ENCODE data around the gene CREBL2. TPM values are rescaled to one million over a fixed set of nuclear protein-coding genes. Genes with fewer than 3 reads are reported as not detected.
"Not testable (repeated sequence)": the region's sequence is repeated elsewhere in the genome, so short reads cannot be mapped to it uniquely, and the experiment has no call there.

The CREBL2 gene
- total RNA-seq, 8 experiments from 2014 or later = 13.4 to 27.1 (median 16.6) TPM

DNA sequence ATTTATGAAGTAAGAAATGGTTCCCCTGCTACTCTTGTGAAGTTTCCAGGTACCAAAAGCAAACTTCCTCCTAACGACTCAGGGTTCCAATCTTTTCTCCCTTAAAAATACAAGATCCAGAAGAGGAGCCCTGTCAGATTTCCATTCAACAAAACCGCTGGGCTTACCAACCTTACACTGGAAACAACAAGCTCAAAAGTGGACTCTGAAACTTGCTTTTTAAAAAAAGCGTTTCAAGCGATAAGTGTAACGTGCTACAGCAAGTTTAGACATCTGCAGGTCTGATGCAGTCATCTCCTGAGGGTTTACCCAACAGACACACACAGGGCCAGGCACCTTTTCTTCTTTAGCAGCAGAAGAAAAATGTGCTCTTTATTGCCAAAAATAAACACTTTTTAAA lies 6.9 kb upstream of the CREBL2 start:
- ATAC-seq (replicated peaks in 6 of 8) = no peak
- WGBS, 10 experiments = 69 to 100% (median 89%) methylated on average over 2 to 5 of the region's 5 CpGs

DNA sequence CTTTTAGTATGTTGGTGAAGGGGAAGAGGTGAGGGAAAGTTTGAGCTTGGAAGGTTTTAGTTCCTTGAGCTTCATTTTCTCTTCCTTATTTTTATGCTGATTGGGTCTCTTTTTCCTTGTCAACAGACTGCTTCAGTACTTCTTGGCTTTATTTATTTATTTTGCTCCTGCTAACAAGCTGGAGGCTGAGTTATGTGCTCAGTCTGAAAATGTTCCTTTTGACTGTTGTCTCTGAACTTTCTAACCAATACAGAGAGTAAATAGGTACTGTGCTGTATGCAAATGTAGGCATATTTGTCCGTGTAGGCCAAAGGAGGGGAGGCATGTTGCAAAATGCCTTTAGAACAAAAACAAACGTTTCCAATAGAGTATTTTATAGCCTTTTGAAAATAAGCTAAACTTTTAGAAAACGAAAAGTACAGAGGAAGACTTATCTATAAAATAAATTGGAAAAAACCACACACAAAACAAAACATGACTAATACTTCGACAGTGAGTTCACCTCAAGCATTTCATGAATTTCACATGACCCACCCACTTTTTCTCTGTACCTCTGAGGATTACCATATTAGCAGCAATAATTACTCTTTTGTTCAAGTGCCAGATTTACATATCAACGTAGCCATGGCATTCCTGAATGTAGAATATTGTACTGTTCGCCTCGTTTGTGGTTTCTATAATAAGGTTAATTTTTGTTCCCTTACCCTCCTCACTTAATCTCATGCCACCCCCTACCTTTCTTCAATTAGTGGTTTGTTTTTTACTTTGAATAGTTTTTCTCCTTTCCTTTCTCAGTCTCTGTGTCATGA lies 4.7 kb upstream of the CREBL2 start:
- in situ Hi-C loops (cut with MboI; ENCODE audit: low pct_unique_long_range_greater_than_20kb in 2 of 9, low sequenced_read_pairs in 9 of 9, unreplicated experiment in 9 of 9) = no loop called here
- WGBS, 10 experiments = 19 to 86% (median 43%) methylated on average over 3 to 7 of the region's 7 CpGs
- Histone ChIP-seq H3K4me1 (replicated peaks in 1 of 2) (peaks cover 4 to 14% of the 10 kb centered on the region in 2 donors), H3K4me3 (no peak overlapping the region), H3K27ac (no peak overlapping the region)
- ATAC-seq (replicated peaks in 6 of 8) = peak in 2 of 8 experiments; percentile 4 to 16

More for the DNA sequence above, 6.9 kb upstream of the CREBL2 start:
- Histone ChIP-seq H3K27ac (no peak overlapping the region), H3K4me3 (no peak overlapping the region), H3K4me1 (replicated peaks in 1 of 2) (peaks cover 4 to 11% of the 10 kb centered on the region in 2 donors)
- in situ Hi-C loops (cut with MboI; ENCODE audit: low pct_unique_long_range_greater_than_20kb in 2 of 9, low sequenced_read_pairs in 9 of 9, unreplicated experiment in 9 of 9) = no loop called here

DNA sequence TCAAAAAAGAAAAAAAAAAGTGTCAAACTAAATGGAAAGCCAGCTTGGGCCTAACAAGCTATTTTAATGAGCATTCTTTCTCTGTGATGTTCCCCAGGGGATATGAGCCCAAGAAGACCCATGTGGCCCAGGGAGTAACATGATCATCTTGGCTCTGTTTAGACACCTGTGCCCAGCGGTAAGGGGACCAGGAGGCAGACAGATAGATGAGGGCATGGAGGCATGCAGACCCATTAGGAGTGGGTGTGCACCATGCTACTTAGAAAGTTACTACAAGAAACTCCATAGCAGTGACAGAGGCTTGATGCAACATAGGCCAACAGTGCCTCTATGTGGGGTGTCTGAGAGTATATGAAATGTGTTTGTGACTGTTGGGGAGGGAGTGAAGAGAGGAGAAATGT lies 3.1 kb upstream of the CREBL2 start:
- in situ Hi-C loops (cut with MboI; ENCODE audit: low pct_unique_long_range_greater_than_20kb in 2 of 9, low sequenced_read_pairs in 9 of 9, unreplicated experiment in 9 of 9) = no loop called here
- ATAC-seq (replicated peaks in 6 of 8) = peak in 1 of 8 experiments; percentile 5
- WGBS, 10 experiments = 50 to 100% (median 94%) methylated on average over 1 of the region's 1 CpG; no CpG with 5 or more reads in 6 of the 10 experiments
- Histone ChIP-seq H3K27ac (no peak overlapping the region), H3K4me1 (replicated peaks in 1 of 2) (peaks cover 10 to 20% of the 10 kb centered on the region in 2 donors), H3K4me3 (no peak overlapping the region)

DNA sequence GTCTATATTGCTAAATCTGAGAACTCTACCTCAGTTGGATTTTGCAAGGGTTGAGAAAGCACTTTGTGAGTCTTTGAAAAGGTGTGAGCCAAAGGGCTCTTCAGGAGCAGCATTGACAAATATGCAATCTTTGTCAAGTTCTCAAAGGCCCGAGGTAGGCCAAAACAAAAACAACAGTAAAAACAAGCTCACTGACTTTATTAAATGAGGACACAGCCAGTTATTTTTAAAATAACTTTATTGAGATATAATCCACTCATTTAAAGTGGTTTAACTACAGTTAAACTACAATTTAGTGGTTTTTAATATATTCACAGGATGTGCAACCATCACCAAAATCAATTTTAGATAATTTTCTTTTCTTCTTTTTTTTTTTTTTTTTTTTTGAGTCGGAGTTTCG lies 2.0 kb upstream of the CREBL2 start:
- 78 to 100% (median 97%) methylated on average over 1 to 3 of the region's 3 CpGs for WGBS, 10 experiments
- Histone ChIP-seq H3K4me1 (replicated peaks in 1 of 2) (peaks cover 10 to 20% of the 10 kb centered on the region in 2 donors), H3K4me3 (no peak overlapping the region), H3K27ac (no peak overlapping the region)
- in situ Hi-C loops (cut with MboI; ENCODE audit: low pct_unique_long_range_greater_than_20kb in 2 of 9, low sequenced_read_pairs in 9 of 9, unreplicated experiment in 9 of 9) = no loop called here
- ATAC-seq (replicated peaks in 6 of 8) = no peak

DNA sequence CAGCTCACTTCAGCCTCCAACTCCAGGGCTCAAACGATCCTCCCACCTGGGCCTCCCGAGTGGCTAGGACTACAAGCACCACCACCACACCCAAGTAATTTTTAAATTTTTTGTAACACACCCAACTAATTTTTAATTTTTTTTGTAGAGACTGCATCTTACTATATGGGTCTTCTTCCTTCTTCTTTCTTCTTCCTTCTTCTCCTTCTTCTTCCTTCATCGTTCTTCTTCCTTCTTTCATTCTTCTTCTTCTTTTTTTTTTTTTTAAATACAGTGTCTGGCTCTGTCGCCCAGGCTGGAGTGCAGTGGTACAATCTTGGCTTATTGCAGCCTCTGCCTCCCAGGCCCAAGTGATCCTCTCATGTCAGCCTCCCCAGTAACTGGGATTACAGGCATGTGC lies 965 bp upstream of the CREBL2 start:
- in situ Hi-C loops (cut with MboI; ENCODE audit: low pct_unique_long_range_greater_than_20kb in 2 of 9, low sequenced_read_pairs in 9 of 9, unreplicated experiment in 9 of 9) = no loop called here
- no peak for ATAC-seq (replicated peaks in 6 of 8)
- Histone ChIP-seq H3K27ac (peak overlapping the region in 1 of 2 donors; percentile 86), H3K4me1 (replicated peaks in 1 of 2) (peaks cover 10 to 20% of the 10 kb centered on the region in 2 donors), H3K4me3 (no peak overlapping the region)
- 82 to 100% (median 96%) methylated on average over 1 to 4 of the region's 4 CpGs for WGBS, 10 experiments

DNA sequence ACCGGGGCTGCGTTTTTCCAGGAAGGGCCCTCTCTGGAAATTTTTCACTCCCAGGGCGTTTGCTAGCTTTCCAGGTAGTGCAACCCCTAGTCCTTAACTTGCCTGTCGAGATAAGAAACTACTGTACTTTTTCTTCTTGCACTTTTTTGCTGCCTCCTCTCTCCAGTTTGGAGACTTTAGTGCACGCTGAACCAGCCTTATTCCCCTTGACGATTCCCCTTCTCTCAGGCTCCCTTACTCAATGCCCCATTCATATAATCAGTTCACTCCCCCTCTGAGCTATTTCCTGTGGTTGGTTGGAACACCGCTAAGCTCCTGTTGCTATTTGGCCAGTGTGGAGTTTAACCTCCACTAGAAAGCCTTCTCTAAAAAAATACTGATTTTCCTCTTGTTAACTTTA lies 682 bp downstream of the CREBL2 start:
- ATAC-seq (replicated peaks in 6 of 8) = peak in 3 of 8 experiments; percentile 1 to 15 (median 2)
- peak overlapping the region; percentile 54 to 80 (median 77) for H3K4me3 ChIP-seq
- peak overlapping the region in 1 of 2 donors; percentile 86 for H3K27ac ChIP-seq
- in situ Hi-C loops (cut with MboI; ENCODE audit: low pct_unique_long_range_greater_than_20kb in 2 of 9, low sequenced_read_pairs in 9 of 9, unreplicated experiment in 9 of 9) = no loop called here
- peaks cover 17 to 26% of the 10 kb centered on the region in 2 donors for H3K4me1 ChIP-seq (replicated peaks in 1 of 2)
- 0 to 15% (median 4%) methylated on average over 1 to 6 of the region's 7 CpGs; no CpG with 5 or more reads in 1 of the 10 experiments for WGBS, 10 experiments

DNA sequence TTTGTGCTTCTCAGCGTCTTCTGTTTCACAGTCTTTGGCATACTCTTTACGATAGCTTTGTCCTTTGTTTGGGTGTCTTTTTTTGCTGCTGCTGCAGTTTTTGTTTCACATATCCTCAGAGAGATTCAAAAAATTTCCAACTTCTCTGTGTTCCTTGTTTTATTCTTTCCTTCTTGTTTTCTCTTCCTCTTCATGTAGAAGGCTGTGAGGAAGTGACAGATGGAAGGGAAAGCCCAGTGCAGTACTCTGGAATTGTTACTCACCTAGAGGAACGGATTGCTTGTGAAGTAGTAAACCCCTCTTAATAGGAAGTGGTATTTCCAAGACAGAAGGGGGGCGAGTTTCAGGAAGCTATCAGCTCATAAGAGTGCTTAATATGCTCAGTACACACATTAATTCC lies 1.7 kb downstream of the CREBL2 start:
- H3K27ac ChIP-seq = no peak overlapping the region
- in situ Hi-C loops (cut with MboI; ENCODE audit: low pct_unique_long_range_greater_than_20kb in 2 of 9, low sequenced_read_pairs in 9 of 9, unreplicated experiment in 9 of 9) = no loop called here
- WGBS, 10 experiments = 10 to 93% (median 68%) methylated on average over 3 to 4 of the region's 4 CpGs; no CpG with 5 or more reads in 1 of the 10 experiments

DNA sequence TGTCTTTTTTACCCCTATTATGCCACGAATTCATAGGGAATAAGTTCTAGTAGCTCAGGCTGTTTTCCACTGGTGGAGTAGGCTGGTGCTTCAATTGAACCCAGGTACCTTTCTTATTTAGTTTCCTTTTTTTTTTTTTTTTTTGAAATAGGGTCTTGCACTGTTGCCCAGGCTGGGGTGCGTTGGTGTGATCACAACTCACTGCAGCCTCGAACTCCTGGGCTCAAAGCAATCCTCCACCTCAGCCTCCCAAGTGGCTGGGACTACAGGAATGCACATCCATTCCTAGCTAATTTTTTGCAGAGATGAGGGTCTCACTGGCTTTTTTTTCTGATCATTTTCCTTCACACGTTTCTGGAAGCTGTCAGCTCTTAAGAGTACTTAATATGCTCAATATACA lies 2.7 kb downstream of the CREBL2 start:
- Histone ChIP-seq H3K27ac (no peak overlapping the region), H3K4me3 (no peak overlapping the region), H3K4me1 (replicated peaks in 1 of 2) (peaks cover 17 to 23% of the 10 kb centered on the region in 2 donors)
- in situ Hi-C loops (cut with MboI; ENCODE audit: low pct_unique_long_range_greater_than_20kb in 2 of 9, low sequenced_read_pairs in 9 of 9, unreplicated experiment in 9 of 9) = no loop called here
- no peak for ATAC-seq (replicated peaks in 6 of 8)
- 20 to 100% (median 90%) methylated on average over 1 to 4 of the region's 4 CpGs; no CpG with 5 or more reads in 1 of the 10 experiments for WGBS, 10 experiments

More for the DNA sequence above, 1.7 kb downstream of the CREBL2 start:
- Histone ChIP-seq H3K4me1 (replicated peaks in 1 of 2) (peaks cover 17 to 23% of the 10 kb centered on the region in 2 donors), H3K4me3 (no peak overlapping the region)
- no peak for ATAC-seq (replicated peaks in 6 of 8)

DNA sequence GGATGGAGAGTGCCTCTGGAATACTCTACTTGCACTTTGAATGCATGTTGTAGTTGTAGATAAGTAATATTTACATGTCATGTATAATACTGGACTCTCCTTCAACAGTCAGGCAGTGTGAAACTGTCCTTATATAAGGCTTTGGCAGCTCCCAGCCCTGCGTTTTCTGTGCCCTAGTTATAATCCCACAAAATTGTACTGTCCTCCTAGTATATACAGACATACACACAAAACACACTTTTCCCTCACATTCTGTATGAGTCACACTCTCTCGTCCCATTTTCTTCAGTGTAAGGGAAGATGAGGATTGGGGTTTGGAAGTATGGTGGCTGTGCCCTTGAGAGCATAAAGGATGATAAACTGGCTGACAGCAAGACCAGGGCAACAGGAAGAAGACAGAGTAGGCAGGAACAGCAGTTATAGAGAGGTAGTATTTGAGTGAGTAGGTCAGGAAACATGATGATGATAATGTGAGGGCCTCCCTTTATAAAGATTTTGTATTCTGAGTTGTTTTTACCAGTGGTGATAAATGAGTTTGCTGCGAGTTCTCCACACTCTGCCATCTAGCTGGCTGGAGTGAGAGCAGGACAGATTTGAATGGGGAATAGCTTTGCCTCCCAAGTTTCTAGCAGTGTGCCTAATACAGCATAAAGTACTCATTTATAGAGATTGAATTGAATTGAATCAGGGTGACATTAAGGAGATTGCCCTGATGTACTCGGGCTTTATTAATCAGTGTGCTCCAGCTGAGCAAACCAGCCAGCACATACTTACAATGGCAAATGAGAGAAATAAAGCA lies 5.0 kb downstream of the CREBL2 start:
- WGBS, 10 experiments = 17 to 89% (median 62%) methylated on average over 1 to 4 of the region's 4 CpGs
- H3K4me1 ChIP-seq (replicated peaks in 1 of 2) = peaks cover 17 to 20% of the 10 kb centered on the region in 2 donors
- in situ Hi-C loops (cut with MboI; ENCODE audit: low pct_unique_long_range_greater_than_20kb in 2 of 9, low sequenced_read_pairs in 9 of 9, unreplicated experiment in 9 of 9) = no loop called here
- H3K4me3 ChIP-seq = no peak overlapping the region
- peak in 5 of 8 experiments; percentile 23 to 56 (median 33) for ATAC-seq (replicated peaks in 6 of 8)
- H3K27ac ChIP-seq = no peak overlapping the region

DNA sequence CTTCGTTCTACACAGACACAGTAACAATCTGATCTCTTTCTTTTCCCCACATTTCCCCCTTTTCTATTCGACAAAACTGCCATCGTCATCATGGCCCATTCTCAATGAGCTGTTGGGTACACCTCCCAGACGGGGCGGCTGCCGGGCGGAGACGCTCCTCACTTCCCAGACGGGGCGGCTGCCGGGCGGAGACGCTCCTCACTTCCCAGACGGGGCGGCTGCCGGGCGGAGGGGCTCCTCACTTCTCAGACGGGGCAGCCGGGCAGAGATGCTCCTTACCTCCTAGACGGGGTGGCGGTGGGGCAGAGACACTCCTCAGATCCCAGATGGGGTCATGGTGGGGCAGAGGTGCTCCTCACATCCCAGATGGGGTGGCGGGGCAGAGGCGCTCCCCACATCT lies 6.4 kb downstream of the CREBL2 start:
- H3K4me3 ChIP-seq; in situ Hi-C loops (cut with MboI; ENCODE audit: low pct_unique_long_range_greater_than_20kb in 2 of 9, low sequenced_read_pairs in 9 of 9, unreplicated experiment in 9 of 9); H3K27ac ChIP-seq; ATAC-seq (replicated peaks in 6 of 8): not testable (repeated sequence)
- WGBS, 10 experiments = no CpG with 5 or more reads among the region's 23 CpGs
- H3K4me1 ChIP-seq (replicated peaks in 1 of 2) = peaks cover 14% of the 10 kb centered on the region in 2 donors

DNA sequence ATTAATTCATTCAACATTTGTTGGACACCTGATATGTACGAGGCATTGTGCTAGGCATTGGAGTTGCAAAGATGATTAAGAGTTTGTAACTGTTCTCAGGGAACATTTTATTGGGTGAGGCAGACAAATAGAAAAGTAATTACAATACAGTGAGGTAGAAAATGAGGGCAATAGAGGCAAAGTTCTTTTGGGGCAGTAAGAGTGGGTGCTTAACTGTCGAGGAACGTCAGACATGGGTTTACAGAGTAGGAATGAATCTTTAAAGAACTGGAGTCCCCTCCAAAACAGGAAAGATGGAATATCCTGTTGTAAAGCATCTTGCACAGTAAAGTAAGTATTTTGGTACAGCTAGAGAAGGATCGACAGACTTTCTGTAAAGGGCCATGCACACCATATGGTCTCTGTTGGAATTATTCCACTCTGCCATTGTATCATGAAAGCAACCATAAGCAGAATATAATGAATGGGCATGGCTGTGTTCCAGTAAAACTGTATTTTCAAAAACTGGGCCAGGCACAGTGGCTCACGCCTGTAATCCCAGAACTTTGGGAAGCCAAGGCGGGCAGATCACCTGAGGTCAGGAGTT lies 9.1 kb downstream of the CREBL2 start:
- no peak overlapping the region for H3K27ac ChIP-seq
- in situ Hi-C loops (cut with MboI; ENCODE audit: low pct_unique_long_range_greater_than_20kb in 2 of 9, low sequenced_read_pairs in 9 of 9, unreplicated experiment in 9 of 9) = no loop called here
- WGBS, 10 experiments = 46 to 100% (median 96%) methylated on average over 1 to 6 of the region's 6 CpGs; no CpG with 5 or more reads in 1 of the 10 experiments
- peaks cover 12 to 14% of the 10 kb centered on the region in 2 donors for H3K4me1 ChIP-seq (replicated peaks in 1 of 2)
- no peak overlapping the region for H3K4me3 ChIP-seq
- ATAC-seq (replicated peaks in 6 of 8) = no peak

DNA sequence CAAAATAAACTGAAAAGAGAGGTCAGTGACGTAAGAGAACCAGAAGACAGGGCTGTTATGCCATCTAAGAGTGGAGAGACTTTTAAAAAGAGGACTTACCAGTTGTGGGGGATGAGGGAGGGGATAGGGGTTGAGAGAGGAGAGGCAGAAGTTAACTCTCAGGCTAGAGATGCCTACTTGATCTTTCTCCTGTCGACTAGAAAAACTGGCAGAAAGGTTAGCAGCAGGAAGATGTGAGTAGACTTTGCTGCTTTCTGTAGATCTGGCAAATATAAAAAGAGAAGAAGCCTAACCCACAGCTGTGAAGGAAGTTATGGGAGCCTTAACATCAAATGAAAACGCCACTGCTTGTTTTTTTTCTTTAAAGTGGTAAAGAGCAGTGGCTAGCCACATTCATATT lies 10.7 kb downstream of the CREBL2 start:
- 49 to 100% (median 65%) methylated on average over 1 to 3 of the region's 3 CpGs; no CpG with 5 or more reads in 1 of the 10 experiments for WGBS, 10 experiments
- Histone ChIP-seq H3K4me3 (no peak overlapping the region), H3K4me1 (replicated peaks in 1 of 2) (no peaks in the 10 kb centered on the region), H3K27ac (no peak overlapping the region)
- no peak for ATAC-seq (replicated peaks in 6 of 8)
- in situ Hi-C loops (cut with MboI; ENCODE audit: low pct_unique_long_range_greater_than_20kb in 2 of 9, low sequenced_read_pairs in 9 of 9, unreplicated experiment in 9 of 9) = no loop called here

DNA sequence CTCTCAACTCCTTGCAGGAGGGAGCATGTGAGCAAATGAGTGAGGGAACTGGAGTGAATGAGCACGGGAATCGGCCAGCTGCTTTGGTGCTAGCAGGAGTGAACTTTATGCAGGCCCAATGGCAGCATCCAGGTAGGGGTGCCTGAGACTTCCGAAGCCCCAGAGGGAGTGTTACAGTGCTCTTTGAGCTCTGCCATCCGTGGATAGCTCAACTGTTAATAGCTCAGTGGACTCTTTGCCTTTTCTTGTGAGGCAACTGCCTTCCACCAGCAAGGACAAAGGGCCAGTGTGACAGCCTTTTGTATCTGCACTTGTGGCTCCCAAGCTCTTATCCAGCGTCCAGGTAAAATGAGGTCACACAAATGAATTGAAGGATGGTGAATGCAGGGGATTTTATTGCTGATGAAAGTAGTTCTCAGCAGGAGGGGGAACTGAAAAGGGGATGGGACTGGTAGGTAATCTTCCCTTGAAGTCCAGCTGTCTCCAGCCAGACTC lies 12.9 kb downstream of the CREBL2 start:
- WGBS, 10 experiments = 38 to 83% (median 77%) methylated on average over 1 to 4 of the region's 5 CpGs; no CpG with 5 or more reads in 3 of the 10 experiments
- no peak for ATAC-seq (replicated peaks in 6 of 8)

More for the DNA sequence above, 12.9 kb downstream of the CREBL2 start:
- H3K27ac ChIP-seq = no peak overlapping the region
- in situ Hi-C loops (cut with MboI; ENCODE audit: low pct_unique_long_range_greater_than_20kb in 2 of 9, low sequenced_read_pairs in 9 of 9, unreplicated experiment in 9 of 9) = no loop called here
- H3K4me1 ChIP-seq (replicated peaks in 1 of 2) = no peaks in the 10 kb centered on the region
- no peak overlapping the region for H3K4me3 ChIP-seq
